Measurements from ENCODE around the gene TRAPPC2. TPM values are rescaled to one million over a fixed set of nuclear protein-coding genes. Genes with fewer than 3 reads are reported as not detected.

Gene TRAPPC2
- total RNA-seq, 1 experiment from 2014 or later = 11.9 TPM

GRCh38 chrX:13741695-13742094 lies 7.3 kb upstream of the TRAPPC2 start:
- Histone ChIP-seq H3K27me3 (ENCODE audit: insufficient read depth, low read length) (no peaks in the 10 kb centered on the region), H3K4me1 (ENCODE audit: control insufficient read depth in 1 of 2, insufficient read depth in 2 of 2, low read length in 2 of 2) (no peaks in the 10 kb centered on the region), H3K36me3 (ENCODE audit: control insufficient read depth in 1 of 2, insufficient read depth in 2 of 2, low read length in 2 of 2) (peaks cover 4 to 7% of the 10 kb centered on the region in 2 experiments; a peak in 3 of 4 replicates), H3K4me2 (ENCODE audit: low read length) (no peak overlapping the region), H3K9me2 (ENCODE audit: insufficient read depth) (no peaks in the 10 kb centered on the region), H3K9me3 (ENCODE audit: control insufficient read depth in 1 of 2, insufficient read depth in 1 of 2, low read depth in 1 of 2, low read length in 2 of 2) (no peaks in the 10 kb centered on the region), H3K9ac (ENCODE audit: low read length) (no peak overlapping the region), H2AFZ (ENCODE audit: low read depth, low read length, poor library complexity, severe bottlenecking) (no peak overlapping the region), H3K79me2 (ENCODE audit: insufficient read depth, low read length) (no peaks in the 10 kb centered on the region), H3K4me3 (replicated peaks in 1 of 2; ENCODE audit: low read depth in 1 of 2, low read length in 2 of 2) (no peak overlapping the region), H3K27ac (ENCODE audit: low read depth, low read length) (no peak overlapping the region), H4K20me1 (ENCODE audit: insufficient read depth) (no peaks in the 10 kb centered on the region)
- ChIA-PET POLR2A (no interaction called here), RAD21 (ENCODE audit: low non-redundant PET in 1 of 2, low total read pairs in 2 of 2, uncharacterized antibody in 2 of 2, unreplicated experiment in 2 of 2) (no interaction called here), CTCF (no interaction called here)
- no TSS peak for BruUV-seq (replicated peaks)
- TF ChIP-seq EZH2 (IDR thresholded peaks at IDR 0.05) (no peak), ZNF274 (IDR thresholded peaks at IDR 0.05; ENCODE audit: low read depth, low read length) (no peak), ZFX (IDR thresholded peaks at IDR 0.05) (no peak), JUND (IDR thresholded peaks at IDR 0.05) (no peak), YY1 (IDR thresholded peaks at IDR 0.05; ENCODE audit: extremely low read depth, insufficient replicate concordance, low read depth, low read length) (no peak), SP1 (IDR thresholded peaks at IDR 0.05; ENCODE audit: low read depth) (no peak), TCF7L2 (IDR thresholded peaks at IDR 0.05; ENCODE audit: borderline replicate concordance, extremely low read depth, insufficient read depth, insufficient read length) (no peak), POLR2A (IDR thresholded peaks at IDR 0.05; ENCODE audit: borderline replicate concordance, extremely low read depth, insufficient read depth, insufficient read length) (no peak), EZH2phosphoT487 (IDR thresholded peaks at IDR 0.05; ENCODE audit: borderline replicate concordance) (no peak), EGR1 (IDR thresholded peaks at IDR 0.05; ENCODE audit: low read depth) (no peak), CEBPB (IDR thresholded peaks at IDR 0.05; ENCODE audit: low read depth) (no peak), ZBTB33 (IDR thresholded peaks at IDR 0.05; ENCODE audit: extremely low read depth, insufficient replicate concordance, low read length) (no peak), REST (IDR thresholded peaks at IDR 0.05; ENCODE audit: low read depth) (no peak), SRF (IDR thresholded peaks at IDR 0.05; ENCODE audit: low read depth) (no peak)
- intact Hi-C loops (cut with micrococcal nuclease) = no loop called here
- DNase-seq (ENCODE audit: low read depth, low spot score) (no peak), ATAC-seq (no peak)
